Measurements from ENCODE around the gene PCDHGA4.
"Not testable (repeated sequence)": the region's sequence is repeated elsewhere in the genome, so short reads cannot be mapped to it uniquely, and the experiment has no call there.

Gene PCDHGA4

GRCh38 chr5:141354900-141355469 is at the start of gene PCDHGA4:
TSS of gene PCDHGA4 (plus strand) at chr5:141355021. CDS start at chr5:141355108, 87 bp downstream.
- no peak for DNase-seq
- intact Hi-C loops (cut with DNase I): no loop called here

DNA sequence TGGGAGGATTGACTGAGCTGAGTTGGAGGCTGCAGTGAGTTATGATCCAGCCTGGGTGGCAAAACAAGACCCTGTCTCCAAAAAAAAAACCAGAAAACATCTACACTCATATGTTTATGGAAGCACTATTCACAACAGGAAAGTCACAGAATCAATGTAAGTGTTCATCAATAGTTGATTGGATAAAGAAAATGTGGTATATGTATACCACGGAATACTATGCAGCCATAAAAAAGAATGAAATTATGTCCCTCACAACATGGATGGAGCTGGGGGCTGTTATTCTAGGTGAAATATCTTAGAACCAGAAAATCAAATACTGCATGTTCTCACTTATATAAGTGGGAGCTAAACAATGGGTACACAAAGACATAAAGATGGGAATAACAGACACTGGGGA is 48.2 kb upstream of the PCDHGA4 start:
- no peak for DNase-seq
- intact Hi-C loops (cut with DNase I): no loop called here

DNA sequence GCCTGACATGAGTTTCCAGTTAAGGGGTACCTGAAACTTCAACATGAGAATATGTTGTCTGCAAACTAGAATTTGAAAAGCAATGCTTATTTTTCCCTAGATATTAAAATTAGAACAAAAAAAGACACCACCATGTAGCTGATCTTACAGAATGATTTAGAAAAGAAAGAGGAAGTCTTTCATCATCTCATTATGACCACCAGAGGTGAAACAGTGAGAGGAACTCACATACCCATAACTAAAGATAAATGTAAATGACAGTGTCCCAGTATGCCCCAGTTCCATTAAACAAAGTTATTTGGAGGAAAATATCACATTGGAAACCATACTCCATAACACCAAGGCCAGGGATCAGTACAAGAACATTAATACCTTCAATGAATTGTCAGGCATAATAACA is 41.1 kb upstream of the PCDHGA4 start:
- intact Hi-C loops (cut with DNase I): no loop called here
- no peak for DNase-seq

DNA sequence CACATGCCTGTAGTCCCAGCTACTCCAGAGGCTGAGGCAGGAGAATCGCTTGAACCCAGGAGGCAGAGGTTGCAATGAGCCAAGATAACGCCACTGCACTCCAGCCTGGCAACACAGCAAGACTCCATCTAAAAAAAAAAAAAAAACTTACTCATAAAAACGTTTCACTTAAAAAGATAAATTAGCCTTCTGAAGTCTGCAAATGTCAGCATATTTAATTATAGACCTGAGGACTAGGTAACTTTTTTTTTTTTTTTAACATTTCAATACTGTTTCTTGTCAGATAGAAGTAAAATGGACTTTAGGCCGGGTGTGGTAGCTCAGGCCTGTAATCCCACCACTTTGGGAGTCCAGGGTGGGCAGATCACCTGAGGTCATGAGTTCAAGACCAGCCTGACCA is 37.9 kb upstream of the PCDHGA4 start:
- intact Hi-C loops (cut with DNase I); DNase-seq: not testable (repeated sequence)

DNA sequence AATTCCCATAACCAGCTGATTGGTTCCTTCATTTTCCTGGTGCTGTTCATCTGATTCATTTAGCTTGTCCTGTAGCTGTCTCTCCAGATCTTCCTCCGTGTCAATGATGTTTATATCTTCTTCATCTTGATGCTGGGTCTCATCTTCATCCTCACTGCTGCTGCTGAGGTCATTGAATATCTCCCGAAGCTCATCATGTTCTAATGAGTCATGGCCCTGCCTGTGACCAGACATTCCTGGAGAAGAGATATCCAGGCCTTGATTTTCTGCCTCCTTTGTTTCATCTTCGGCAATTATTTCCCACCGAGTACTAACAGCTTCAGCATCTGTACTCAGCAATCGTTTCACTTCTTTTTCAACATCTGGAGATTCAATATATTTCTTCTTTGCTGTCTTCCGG is 35.6 kb upstream of the PCDHGA4 start:
- no peak for DNase-seq
- intact Hi-C loops (cut with DNase I): no loop called here

- intact Hi-C loops (cut with DNase I): loop anchor here (2.0 kb wide), 1 partner anchor 239 kb away; no protein-coding TSS in a partner anchor
- DNase-seq: no peak
Observed at GRCh38 chr5:141319699-141320098, 35.1 kb upstream of the PCDHGA4 start.

DNA sequence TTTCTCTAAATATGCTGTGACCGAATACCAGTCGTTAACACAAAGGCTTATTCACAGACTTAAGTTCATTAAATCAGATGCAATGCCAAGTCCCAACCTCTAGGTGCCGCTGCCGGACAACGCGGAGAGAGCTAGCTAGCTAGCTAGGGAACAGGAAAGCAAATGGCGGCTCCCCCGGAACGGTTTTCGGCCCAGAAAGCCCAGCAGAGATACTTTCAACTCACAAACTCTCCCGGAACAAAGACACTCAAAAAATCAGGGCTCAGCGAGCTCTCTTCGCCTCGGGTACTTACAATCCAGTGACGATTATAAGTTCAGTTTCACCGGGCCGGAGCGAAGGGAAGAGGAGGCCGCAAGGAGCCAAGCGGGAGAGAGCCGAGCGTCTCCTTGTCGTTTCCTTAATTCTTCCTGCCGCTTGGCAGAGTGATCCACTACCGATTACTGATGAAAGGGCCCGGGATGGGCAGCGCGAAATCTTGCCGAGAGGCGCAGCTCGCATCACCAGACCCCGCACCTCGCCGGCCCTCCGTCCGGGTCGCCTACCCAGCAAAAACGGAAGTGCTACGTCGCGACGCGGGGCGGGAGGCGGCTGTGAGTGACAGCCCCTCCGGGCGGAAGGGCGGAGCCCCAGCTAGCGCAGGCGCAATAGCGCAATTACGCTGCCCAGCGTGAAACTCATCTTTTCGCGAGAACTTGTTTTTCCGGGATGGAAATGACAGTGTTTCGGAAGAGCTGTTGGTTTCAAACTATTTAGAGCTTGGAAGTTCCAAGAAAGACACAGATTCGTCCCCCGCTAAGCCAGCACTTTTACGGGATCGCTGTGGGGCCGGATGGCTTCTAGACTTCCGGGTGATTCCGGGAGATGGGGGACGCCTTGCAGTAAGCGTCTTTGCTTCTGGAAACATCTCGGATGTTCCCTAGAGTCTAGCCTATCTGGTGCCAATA is 34.3 kb upstream of the PCDHGA4 start, which contains the start of gene TAF7:
TSS of gene TAF7 (minus strand) at position 560 of the 945 bp plus-strand sequence. CDS start 740 bp downstream, outside the sequence.
- peak; percentile 80 to 96 (median 92) for DNase-seq
- intact Hi-C loops (cut with DNase I): loop anchor here (2.0 kb wide), 1 partner anchor 238 kb away; no protein-coding TSS in a partner anchor

GRCh38 chr5:141322261-141322660 is 32.6 kb upstream of the PCDHGA4 start:
- DNase-seq: no peak
- intact Hi-C loops (cut with DNase I): no loop called here

DNA sequence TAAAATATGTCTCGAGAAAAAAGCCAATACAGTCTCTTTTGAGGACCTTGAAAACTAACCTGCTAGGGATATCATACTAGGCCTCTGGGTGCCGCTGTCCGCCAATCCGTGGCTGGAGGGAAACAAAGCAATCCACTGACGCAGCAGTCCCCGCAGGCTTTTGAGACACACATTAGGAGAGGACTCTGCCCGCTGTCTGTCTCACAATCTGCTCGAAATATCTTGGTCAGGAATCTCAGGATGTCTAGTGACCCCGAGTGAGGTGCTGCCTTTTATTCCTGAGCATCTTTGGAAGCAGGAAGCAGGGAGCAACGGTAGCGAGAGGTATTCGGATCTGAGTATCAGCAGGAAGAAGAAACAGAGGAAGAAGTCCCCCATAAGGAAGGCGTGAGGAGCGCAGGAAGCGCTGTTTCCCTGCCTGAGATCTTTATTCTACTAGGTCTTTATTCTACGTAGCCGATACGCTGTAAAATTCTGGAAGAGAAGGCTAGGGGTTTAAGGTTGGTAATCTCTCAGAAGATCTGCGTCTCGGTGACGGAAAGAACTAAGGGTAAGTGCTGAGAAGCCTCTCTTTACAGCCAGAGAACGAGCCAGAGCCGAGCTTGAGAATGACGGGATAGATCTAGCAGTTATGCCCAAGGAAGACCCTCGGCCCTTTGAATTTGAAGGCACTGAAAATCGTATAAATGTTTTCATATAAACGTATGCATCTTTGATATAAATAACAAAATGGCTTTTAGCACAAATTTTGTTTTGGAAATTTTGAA is 28.6 kb upstream of the PCDHGA4 start:
- peak; percentile 67 to 91 (median 83) for DNase-seq
- intact Hi-C loops (cut with DNase I): no loop called here

GRCh38 chr5:141328231-141328630 is 26.6 kb upstream of the PCDHGA4 start:
- intact Hi-C loops (cut with DNase I): no loop called here
- no peak for DNase-seq

DNA sequence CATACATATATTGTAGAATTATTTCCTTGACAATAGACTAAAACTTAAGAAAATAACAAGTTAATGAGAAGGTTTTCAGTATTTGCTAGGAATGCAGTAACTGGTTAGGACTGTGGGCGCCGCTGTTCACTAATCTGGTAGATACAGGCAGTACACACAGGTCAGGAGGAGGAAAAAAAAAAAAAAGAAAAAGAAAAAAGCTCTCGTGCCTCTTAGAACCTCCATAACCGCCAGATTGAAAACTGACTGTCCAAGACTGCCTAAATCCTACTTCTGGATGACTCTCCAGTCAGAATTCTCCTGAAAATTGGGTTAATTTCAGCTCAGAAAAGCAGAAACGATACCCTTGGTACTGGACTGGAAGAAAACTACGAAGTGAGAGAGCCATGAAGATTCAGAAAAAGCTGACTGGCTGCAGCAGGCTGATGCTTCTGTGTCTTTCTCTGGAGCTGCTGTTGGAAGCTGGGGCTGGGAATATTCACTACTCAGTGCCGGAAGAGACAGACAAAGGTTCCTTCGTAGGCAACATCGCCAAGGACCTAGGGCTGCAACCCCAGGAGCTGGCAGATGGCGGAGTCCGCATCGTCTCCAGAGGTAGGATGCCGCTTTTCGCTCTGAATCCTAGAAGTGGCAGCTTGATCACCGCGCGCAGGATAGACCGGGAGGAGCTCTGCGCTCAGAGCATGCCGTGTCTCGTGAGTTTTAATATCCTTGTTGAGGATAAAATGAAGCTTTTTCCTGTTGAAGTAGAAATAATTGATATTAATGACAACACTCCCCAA is 24.3 kb upstream of the PCDHGA4 start, which contains the start of gene PCDHGA1:
TSS of gene PCDHGA1 (plus strand) at position 216 of the 782 bp plus-strand sequence.
- intact Hi-C loops (cut with DNase I): no loop called here

GRCh38 chr5:141332571-141332970 is 22.2 kb upstream of the PCDHGA4 start:
- DNase-seq; intact Hi-C loops (cut with DNase I): not testable (repeated sequence)

More for the DNA sequence above, 24.3 kb upstream of the PCDHGA4 start, which contains the start of gene PCDHGA1:
- peak in 20 of 42 donors; percentile 6 to 55 (median 30) for DNase-seq

DNA sequence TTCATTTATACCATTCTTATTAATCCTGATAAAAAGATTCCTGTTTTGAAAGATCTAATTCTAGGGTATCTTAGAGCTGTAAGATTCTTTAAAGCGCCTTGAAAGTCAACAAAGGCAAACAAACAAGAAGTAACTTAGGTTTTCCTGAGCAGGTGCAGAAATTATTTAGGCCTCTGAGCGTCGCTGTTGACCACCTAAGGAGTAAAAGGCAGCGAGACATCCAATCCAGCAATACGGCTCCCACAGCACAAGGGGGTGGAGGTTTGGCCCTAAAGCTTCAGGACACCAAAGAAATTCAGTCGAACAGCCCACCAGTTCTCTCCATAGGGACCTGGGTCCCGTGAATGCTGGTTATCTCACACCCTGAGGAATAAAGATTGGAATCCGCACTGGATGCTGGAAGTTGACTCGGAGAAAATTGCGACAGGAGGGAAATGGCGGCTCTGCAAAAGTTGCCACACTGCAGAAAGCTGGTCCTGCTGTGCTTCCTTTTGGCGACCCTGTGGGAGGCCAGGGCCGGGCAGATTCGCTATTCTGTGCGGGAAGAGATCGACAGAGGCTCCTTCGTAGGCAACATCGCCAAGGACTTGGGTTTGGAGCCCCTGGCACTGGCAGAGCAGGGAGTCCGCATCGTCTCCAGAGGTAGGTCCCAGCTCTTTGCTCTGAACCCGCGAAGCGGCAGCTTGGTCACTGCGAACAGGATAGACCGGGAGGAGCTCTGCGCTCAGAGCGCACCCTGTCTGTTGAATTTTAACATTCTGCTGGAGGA is 16.1 kb upstream of the PCDHGA4 start, which contains the start of gene PCDHGA2:
TSS of gene PCDHGA2 (plus strand) at position 223 of the 769 bp plus-strand sequence.
- intact Hi-C loops (cut with DNase I): no loop called here
- no peak for DNase-seq

GRCh38 chr5:141340781-141341354 is 14.0 kb upstream of the PCDHGA4 start:
- intact Hi-C loops (cut with DNase I); DNase-seq: not testable (repeated sequence)

DNA sequence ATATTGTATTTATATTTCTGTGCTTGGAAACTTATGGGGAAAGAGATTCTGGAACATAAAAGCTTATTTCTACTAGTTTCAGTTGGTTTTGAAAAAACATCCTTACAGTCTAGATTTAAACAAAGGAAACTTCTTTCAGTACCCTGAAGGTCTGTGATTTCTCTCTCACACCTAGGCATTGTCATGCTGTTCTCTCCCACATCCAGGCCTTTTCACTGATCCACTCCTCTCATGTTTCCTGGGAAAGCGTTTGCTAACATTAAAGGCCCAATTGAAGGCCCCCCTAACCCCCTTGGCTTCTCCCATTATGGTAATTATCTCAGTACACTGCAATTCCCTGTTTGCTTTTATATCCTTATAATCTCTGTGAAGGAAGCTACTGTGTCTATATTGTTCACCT is 12.0 kb upstream of the PCDHGA4 start:
- intact Hi-C loops (cut with DNase I): no loop called here
- no peak for DNase-seq

GRCh38 chr5:141343242-141343952 is 11.4 kb upstream of the PCDHGA4 start, which contains the start of gene PCDHGA3:
TSS of gene PCDHGA3 (plus strand) at chr5:141343829. CDS start at chr5:141344034, 205 bp downstream.
- intact Hi-C loops (cut with DNase I): no loop called here
- no peak for DNase-seq
